HS-5 (cell line): ENCODE results near the gene SRRM2.

Experiments used
- DNase-seq: peaks from one replicate; pipeline ENCODE4 v3.0.0-alpha.2; 2012; ENCODE audit warnings: low read depth

Gene SRRM2

DNA sequence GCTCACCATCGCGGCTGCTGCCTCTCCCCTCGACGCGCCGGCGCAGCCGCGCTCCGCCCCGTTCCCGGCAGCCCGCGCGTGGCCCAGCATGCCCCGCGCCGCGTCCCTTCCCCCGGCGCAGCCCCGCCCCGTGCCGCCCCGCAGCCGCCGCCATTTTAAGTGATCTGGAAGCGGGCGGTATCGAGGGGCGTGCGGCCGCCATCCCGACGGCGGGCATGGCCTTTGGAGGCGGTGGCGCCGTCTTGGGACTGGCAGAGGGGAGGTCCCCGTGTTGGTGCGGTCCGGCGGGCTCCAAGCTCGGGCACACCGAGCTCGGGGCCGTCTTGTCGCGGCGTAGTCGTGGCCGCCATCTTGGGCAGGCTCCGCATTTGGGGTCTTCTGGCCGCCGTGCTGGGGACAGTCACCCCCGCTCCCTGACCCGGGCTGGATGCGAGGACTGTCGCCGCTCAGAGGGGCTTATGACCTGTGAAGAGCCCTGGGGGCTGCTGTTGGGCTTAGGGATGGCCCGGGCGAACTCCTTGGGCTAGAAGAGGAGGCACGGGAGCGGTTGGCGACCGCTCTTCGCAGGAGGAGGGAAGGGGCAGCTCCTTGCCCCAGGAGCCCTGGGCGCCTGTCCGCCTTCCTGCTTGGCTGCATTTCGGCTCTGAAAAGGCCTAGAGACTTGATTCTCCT is 24.9 kb downstream of the SRRM2 start, which contains the start of gene ELOB:
TSS of gene ELOB (minus strand) at position 50 of the 672 bp plus-strand sequence. CDS start at position 9, 41 bp downstream.
- no peak for DNase-seq

DNA sequence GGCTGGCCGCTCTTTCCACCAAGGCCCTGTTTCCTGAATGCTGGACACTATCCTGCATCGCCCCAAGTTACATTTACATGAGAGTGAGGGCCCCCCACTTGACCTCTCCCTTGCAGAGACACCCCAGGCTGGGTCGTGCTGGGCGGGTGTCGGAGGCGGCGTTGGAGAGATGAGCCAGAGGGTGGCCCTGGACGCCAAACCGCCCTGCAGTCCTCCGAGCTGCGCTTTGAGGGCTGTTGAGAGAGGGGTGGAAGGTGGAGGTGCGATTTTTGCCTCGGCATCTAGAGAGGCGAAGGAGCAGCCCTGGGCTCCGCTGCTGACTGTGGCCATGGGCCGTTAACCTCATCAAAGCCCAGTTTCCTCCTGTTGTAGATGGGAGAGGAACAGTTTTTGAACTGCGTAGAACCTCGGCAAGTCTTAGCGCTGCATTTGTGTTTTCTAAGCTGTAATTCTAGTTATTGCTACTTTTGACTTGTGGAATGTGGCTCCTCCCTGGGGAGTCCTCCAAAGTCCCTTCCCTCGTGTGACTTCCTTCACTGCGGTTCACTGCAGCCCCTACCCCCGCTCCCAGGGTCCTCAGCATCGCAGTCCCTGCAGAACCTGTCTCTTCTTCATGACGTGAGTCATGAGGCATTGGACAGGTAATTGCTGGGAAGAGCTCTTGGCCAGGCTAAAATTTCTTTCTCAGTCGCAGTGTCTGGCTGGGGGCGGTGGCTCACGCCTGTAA is 25.6 kb downstream of the SRRM2 start:
- DNase-seq: no peak

DNA sequence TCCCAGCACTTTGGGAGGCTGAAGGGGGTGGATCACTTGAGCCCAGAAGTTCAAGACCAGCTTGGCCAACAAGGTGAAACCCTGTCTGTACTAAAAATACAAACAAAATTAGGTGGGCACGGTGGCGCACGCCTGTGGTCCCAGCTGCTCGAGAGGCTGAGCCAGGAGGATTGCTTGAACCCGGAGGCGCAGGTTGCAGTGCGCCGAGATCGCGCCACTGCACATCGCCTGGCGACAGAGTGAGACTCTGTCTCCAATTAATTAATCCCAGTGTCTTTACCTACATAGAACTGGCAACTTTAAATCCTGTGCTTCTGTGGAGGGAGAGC is 26.2 kb downstream of the SRRM2 start:
- DNase-seq: no peak

DNA sequence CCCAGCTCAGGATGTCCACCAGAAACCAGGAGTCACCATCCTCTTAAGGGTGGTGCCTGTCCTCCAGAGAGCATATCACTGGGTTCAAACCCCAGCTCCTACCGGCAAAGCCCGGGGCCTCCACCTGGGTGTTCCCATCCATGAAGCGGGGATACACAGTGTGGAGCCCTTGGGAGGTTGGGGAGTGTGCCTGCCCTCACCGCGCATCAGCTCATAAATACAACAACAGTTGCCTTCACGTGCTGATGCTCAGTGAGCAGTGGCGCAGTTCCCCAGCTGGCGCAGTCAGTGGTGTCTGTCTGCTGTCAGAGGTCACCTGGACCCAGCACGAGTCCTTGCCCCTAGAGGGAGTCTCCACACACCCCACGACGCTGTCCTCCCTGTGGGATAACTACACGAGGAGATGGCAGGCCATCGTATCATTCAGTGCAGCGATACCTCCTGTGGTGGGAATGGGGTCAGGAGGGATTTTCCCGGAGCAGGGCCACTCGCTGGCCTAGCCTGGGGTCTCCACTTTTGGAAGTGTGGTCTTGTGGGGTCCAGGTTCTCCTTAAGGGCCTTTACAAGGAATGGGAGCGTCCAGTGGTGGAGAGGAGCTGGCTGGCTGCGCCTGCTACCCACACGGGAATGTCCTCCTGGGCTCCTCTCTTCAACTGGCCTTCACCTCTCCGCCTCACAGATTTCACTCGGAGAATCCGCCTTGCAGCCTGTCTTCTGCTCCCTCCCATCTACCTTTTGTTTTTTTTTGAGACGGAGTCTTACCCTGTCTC is 26.9 kb downstream of the SRRM2 start:
- no peak for DNase-seq

DNA sequence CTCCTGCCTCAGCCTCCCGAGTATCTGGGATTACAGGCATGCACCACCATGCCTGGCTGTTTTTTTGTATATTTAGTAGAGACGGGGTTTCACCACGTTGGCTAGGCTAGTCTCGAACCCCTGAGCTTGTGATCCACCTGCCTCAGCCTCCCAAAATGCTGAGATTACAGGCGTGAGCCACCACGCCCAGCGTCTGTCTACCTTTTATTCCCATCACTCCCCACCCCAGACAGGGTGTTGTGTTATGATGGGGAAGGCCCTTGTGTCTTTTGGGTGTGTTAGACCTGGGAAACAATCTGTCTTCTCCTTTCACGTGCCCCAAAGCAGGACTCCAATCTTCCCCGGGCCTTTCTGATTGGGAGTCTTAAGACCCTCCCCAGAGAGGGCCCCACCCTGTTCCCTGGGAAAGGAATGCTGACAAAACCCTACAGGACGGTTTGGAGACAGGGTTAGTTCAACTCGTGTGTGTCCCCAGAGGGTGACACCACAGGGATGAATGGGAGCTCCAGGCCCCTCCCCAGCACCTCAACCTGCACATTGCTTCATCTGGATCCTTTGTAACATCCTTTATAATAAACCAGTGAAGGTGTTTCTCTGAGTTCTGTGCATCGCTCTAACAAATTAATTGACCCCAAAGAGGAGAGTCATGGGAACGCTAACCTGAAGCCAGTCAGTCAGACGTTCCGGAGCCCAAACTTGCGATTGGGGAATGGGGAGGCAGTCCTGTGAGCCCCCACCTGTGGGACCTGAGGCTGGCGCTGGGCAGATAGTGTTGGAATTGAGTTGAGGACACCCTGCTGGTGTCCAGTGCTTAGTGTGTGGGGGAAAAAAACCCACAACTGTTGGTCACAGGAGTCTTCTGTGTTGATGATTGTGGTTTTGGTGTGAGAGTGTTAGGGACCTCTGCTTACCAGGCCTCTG is 27.8 kb downstream of the SRRM2 start:
- no peak for DNase-seq

DNA sequence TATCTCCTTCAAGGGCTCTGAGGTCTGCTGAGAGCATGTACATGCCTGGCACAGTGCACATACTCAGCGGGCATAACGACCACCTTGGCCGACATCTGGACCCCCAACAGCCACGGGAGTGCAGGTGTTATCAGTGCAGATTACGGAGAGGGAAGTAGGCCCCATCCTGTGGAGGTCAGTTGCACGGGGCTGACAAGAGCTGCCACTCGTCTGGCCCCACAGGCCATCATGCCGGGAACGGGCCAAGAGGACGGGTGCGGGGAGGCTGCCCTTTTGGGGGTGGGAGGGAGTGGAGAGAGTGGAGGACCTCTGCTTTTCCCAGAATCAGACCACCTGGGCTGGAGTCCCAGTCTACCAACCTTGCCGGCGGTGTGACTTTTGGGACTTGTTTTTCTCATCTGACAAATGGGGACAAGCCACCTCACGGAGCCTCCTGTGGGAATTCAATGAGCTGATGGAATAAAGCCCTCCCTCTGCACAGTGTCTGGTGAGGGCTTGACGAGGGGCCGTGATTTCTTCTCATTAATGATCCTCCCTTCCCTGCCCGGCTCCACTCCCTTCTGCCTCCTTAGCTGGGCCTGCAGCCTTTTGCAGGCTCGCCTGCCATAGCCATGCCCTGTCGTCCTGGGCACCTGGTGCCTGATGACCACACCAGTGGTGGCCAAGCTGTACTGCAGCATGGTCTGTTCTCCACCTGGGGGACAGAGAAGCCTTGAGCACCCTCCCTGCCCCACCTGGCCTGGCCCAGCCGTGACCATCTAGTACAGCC is 30.3 kb downstream of the SRRM2 start:
- no peak for DNase-seq

DNA sequence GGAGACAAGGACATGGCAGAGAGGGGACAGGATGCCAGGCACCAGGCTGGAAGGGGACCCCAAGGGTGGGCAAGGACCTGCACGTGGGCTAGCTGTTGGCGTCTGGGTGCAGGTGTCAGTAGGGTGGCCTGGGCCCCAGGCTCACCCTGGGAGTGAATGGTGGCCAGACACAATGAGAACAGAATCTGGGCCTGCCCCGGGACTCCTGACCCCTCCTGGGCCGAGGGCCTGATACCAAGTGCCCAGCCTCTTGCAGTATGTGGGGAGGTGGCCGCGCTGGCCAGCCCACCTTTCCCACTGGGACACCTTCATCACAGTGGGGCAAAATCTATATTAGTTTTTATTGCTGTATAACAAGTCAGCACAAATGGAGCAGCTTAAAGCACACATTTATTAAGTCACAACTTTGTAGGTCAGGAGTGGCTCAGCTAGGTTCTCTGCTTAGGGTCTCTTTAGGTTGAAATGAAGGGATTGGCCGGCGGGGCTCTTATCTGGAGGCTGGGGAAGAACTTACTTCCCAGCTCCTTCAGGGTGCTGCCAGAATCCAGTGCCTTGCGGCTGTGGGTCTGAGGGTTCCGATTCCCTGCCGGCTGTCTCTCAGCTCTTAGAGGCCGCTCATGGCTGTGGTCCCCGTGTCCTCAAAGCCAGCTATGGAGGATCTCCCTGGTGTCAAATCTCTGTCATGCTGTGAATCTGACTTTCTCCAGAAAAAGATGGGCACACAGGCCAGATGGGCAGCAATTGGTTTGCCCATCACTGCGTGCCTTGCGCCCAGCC is 31.3 kb downstream of the SRRM2 start:
- DNase-seq: no peak

DNA sequence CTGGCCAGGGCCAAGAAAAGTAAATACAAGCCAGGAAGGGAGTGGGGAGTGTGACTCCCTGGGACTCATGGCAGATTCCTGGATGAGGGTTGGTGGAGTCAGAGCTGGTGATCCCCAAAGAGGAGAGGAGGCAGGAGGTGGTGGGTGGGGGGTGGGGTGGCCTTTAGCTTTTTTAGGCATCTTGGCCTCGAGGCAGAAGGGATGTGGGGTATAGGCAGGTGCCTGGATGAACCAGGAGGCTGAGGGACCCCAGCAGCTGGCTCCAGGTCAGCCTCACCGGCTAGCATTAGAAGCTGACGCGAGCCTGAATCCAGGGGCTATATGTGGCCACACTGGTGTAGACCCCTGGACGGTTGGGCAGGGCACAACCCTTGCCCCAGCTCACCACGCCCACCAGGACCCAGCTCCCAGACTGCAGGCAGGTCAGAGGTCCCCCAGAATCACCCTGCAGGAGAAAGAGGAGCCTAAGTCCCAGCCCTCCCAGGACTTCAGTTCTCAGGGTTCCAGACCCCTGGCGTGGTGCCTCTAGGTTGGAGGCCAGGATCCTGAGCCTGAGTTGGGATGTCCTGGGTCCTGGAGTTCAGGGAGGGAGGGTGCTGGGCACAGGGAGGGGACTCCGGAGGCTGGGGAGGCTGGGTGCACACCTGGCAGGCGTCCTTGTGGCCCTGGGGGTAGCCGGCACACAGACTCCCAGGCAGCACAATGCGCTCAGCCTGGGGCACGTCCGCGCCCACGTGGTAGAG is 32.1 kb downstream of the SRRM2 start:
- DNase-seq: no peak

DNA sequence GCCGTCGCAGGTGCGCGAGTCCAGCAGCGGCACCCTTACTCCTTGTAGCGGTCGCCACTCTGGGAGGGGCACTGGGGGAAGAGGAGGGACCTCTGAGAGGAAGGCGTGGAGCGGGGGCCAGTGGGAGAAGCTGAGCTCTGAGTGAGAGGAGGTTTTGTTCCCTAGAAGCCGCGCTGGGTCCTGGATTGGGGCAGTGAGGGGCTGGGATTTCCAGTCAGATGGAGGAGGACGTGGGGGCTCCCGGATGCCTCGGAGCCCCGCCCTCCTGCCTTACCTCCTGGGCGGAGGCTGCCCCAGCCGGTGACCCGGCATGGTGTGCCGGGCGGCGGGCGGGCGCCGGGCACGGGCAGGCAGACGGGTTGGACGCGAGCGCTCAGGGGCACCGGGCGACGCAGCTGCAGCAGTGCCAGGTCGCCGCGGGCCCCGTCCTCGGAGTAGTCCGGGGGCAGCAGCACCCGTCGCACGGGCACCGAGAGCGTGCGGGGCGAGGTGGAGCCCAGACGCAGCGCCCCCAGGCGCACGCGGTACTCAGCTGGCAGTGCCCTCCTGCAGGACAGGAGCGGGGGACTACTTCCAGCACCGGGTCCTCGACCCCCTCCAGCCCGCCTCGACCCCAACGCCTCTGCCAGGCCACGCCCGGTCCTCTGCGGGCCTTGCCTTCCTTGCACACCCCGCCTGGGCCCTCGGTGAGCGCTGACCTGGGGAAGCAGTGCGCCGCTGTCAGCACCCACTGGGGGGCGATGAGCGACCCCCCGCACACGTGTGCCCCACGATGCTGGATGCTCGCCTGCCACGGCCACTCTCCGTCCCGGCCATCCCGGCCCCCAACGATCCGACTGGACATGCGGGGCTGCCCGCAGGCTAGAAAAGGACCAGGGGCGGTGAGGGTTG is 32.9 kb downstream of the SRRM2 start:
- no peak for DNase-seq

DNA sequence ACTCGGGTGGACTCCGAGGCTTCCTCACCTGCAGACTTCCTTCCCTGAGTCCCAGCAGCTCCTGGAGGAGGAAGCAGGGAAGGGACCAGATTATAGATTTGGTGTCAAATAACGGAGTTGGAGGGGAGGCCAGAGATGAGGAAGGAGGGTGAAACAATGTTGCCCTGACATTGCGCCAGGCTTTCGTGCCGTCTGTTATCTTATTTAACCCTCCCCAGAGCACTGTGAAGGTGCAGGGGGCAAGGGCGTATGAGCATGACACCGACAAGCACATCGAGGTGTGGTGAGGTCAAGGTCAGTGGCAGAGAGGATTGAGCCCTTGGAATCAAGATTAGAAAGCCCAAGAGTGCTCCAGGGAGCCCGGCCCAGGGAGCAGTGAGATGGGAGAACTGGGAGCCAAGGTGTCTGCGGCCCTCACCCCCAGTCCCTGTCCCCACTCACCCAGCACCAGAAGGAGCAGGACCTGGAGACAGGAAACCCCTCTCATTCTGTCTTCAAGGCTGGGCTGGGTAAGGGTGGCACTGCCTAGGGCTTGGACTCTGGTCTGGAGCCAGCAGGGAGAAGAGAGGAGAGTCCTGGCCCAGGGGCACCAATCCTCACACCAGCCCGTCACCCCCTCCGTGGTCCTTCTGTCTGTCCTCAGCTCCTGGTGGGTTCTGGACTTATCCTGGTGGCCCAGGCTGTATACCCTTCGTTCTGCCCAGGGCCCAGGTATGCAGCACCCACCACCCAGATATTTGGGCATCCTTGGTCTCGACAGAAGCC is 33.8 kb downstream of the SRRM2 start:
- DNase-seq: no peak

DNA sequence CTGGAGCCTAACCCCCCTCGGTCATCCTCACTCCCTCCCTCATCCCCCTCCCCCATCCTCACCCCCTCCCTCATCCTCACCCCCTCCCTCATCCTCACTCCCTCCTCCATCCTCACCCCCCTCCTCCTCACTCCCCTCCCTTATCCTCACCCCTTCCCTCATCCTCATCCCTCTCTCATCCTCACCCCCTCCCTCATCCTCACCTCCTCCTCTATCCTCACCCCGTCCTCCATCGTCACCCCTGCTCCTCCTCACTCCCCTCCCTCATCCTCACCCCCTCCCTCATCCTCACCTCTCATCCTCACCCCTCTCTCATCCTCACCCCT is 34.4 kb downstream of the SRRM2 start:
- DNase-seq: no peak

DNA sequence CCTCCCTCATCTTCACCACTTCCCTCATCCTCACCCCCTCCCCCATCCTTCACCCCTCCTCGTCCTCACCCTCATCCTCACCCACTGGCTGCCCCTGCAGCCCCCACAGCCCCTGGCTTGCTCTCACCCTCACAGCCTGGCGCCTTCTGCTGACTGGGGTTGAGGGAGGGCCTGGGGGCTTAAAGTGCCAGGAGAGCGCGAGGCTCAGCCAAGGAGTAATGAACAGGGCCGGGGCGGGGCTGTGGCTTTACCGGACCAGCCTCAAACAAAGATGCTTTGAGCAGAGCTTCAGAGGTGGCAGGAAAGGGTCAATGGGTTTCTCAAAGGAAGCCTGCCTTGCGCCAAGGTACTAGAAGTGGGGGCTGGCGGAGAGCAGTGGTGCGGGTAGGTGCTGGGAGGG is 35.0 kb downstream of the SRRM2 start, which contains the start of gene PRSS33:
TSS of gene PRSS33 (minus strand) at position 155 of the 400 bp plus-strand sequence. CDS start 1,013 bp downstream, outside the sequence.
- no peak for DNase-seq

DNA sequence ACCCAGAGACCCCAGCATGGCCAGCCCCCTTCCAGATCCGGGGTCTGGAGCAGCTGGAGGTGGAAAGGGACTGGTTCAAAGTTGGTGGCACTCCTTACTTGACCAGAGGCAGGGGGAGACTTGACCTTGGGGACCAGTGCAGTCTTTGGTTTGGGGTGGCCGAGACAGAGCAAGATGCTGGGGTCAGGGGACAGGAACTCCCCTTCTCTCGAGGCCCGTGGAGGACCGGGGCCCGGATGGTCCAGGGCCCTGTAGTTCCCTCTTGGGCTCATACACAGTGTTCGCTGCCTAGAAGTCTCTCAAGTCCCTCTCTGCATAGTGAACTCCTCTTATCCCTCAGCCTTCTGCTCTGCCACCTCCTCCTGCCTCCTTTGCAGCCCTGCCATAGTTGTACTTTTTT is 35.5 kb downstream of the SRRM2 start:
- DNase-seq: no peak

DNA sequence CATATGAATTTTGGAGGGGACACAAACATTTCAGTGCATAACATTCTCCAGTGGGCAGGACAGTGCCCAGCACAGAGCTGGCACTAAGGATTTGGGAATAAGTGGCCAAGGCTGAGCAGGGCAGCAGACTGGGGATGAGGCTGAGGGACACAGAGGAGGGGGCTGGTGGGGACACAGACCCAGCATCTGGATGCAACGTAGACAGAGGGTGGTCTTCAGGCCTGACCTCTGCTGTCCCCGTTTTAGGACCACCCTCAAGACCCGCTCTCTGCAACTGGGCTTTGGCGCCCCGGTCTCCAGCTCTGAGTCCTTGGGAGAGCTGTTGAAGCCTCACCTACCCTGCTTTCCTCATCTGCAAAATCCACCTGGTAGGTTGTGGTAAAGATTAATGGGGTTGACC is 38.2 kb downstream of the SRRM2 start:
- no peak for DNase-seq

DNA sequence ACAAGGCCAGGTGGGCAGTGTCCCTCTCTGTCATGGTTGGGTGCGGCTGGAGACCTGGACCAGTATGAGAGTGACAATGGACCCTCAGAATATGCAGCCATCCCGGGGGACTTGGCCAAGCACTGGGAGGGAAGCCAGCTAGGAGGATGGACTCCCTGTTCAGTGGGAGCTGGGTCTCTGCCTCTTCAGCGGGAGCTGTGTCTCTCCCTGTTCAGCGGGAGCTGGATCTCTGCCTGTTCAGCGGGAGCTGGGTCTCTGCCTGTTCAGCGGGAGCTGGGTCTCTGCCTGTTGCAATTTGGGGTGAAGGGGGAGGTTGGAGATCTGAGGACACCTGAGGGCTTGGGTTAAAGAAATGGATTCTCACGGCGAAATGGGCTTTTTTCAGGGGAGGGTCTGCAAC is 38.7 kb downstream of the SRRM2 start:
- no peak for DNase-seq

DNA sequence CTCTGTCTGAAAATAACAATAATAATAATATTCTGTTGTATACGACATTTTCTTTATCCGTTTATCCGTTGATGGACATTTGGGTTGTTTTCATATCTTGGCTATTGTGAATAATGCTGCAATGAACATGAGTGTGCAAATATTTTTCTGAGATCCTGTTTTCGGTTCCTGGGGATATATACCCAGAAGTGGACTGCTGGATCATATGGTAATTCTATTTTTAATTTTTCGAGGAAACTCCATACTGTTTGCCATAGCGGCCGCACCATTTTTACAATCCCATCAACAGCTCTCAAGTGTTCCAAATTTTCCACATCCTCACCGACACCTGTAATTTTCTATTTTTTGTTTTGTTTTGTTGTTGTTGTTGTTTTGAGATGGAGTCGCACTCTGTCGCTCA is 40.5 kb downstream of the SRRM2 start:
- DNase-seq: no peak

DNA sequence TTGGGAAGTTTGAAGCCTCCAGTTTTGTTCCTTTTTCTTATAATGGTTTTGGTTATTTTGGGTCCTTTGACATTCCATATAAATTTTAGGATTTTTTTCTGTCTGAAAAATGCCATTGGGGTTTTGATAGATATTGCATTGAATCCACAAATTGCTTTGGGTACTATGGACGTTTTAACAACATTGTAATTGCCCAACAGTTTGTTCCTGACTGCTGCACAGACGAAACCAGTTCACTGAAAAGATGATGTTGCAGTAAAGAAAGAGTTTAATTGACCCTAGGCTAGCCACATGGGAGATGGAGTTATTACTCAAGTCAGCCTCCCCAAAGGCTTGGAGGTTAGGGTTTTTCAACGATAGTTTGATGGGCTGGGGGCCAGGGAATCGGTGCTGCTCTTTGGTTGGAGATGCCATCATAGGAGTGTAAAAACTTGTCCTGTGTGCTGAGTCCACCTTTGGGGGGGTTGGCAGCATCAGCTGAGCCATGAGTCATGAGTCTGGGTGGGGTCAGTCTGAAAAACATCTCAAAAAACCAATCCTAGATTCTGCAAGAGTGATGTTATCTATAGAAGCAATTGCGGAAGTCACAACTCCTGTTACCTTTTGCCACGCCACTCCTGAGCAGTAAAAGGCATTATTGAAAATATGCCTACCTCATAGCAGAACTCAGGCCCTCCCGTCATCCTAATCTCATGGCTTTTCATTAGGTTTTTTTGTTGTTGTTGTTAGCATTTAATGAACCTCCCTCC is 43.1 kb downstream of the SRRM2 start:
- DNase-seq: no peak
